Endodermal cell (in vitro differentiated cells): ENCODE data around the gene ADK. TPM values are rescaled to one million over a fixed set of nuclear protein-coding genes. Genes with fewer than 3 reads are reported as not detected.

Experiments
- DNase-seq: peaks from one replicate; pipeline ENCODE4 v3.0.0-alpha.2; 2017
- H3K27ac ChIP-seq: 2 replicates; pipeline ENCODE4 v1.5.1; 2013; ENCODE audit warnings: mild to moderate bottlenecking, low read depth, low read length, moderate library complexity
- H3K27me3 ChIP-seq: 2 replicates; pipeline ENCODE4 v1.6.1; 2013; ENCODE audit warnings: mild to moderate bottlenecking, low read length, moderate library complexity; ENCODE audit not compliant: insufficient read depth, control insufficient read depth, poor library complexity, severe bottlenecking
- H3K36me3 ChIP-seq: 2 replicates; pipeline ENCODE4 v1.7.0; 2013; ENCODE audit warnings: mild to moderate bottlenecking, low read length, moderate library complexity; ENCODE audit not compliant: control insufficient read depth, insufficient read depth
- H3K4me1 ChIP-seq: one replicate; pipeline ENCODE4 v1.7.0; 2013; ENCODE audit warnings: low read length; ENCODE audit not compliant: control insufficient read depth, insufficient read depth
- H3K4me3 ChIP-seq: 2 replicates; pipeline ENCODE4 v1.5.1; 2013; ENCODE audit warnings: mild to moderate bottlenecking, low read length, moderate library complexity
- H3K9ac ChIP-seq: 2 replicates; pipeline ENCODE4 v1.6.1; 2013; ENCODE audit warnings: mild to moderate bottlenecking, low read length, moderate library complexity; ENCODE audit not compliant: poor library complexity, severe bottlenecking; ENCODE audit errors: extremely low read depth
- H3K9me3 ChIP-seq: 2 replicates; pipeline ENCODE4 v1.6.1; 2013; ENCODE audit warnings: mild to moderate bottlenecking, low read length, moderate library complexity; ENCODE audit not compliant: control insufficient read depth
- H3K27ac Mint-ChIP-seq: 2 replicates; pipeline ENCODE4 v1.8.0; 2020; ENCODE audit warnings: mixed read lengths
- H3K27me3 Mint-ChIP-seq: 2 replicates; pipeline ENCODE4 v1.8.0; 2021; ENCODE audit warnings: mild to moderate bottlenecking, mixed read lengths; ENCODE audit not compliant: insufficient read depth
- H3K36me3 Mint-ChIP-seq: 2 replicates; pipeline ENCODE4 v1.8.0; 2020; ENCODE audit warnings: low read depth, mixed read lengths
- H3K4me1 Mint-ChIP-seq: 2 replicates; pipeline ENCODE4 v1.8.0; 2020; ENCODE audit warnings: mixed read lengths
- H3K4me3 Mint-ChIP-seq: 2 replicates; pipeline ENCODE4 v1.8.0; 2020; ENCODE audit warnings: mild to moderate bottlenecking, moderate library complexity, mixed read lengths
- H3K9me3 Mint-ChIP-seq: 2 replicates; pipeline ENCODE4 v1.8.0; 2020; ENCODE audit warnings: mild to moderate bottlenecking, mixed read lengths
- WGBS, 2 experiments: methylation state at CpG; one replicate each; pipeline versions ENCODE4 v1.1.5 to v1.1.7; 2013; ENCODE audit warnings: missing lambda C conversion rate in 2 of 2, mixed read lengths in 1 of 2; ENCODE audit not compliant: insufficient coverage in 1 of 2, insufficient read length in 1 of 2; 5-methylcytosine and 5-hydroxymethylcytosine counted together
- total RNA-seq, 2 donors: library from RNA; stranded (reverse); fragmentation: NEBNext Ultra II Directional in 1 of 2; extraction: Animal tissue kit (Norgen Biotek cat#: 25700) in 1 of 2; gene quantifications; 2 replicates in 1 of 2; 3 replicates in 1 of 2; pipeline ENCODE4 v1.2.1, GENCODE V29; 2021
- TF ChIP-seq, protein P1 (sequence below): fragments of 200-600 bp; sonication (generic); conservative IDR thresholded peaks from 2 replicates; pipeline ENCODE4 v1.5.0; 2021; ENCODE audit warnings: antibody characterized with exemption, mild to moderate bottlenecking

The ADK gene
- total RNA-seq, 2 donors from 2014 or later = 23.6 to 36.7 TPM

DNA sequence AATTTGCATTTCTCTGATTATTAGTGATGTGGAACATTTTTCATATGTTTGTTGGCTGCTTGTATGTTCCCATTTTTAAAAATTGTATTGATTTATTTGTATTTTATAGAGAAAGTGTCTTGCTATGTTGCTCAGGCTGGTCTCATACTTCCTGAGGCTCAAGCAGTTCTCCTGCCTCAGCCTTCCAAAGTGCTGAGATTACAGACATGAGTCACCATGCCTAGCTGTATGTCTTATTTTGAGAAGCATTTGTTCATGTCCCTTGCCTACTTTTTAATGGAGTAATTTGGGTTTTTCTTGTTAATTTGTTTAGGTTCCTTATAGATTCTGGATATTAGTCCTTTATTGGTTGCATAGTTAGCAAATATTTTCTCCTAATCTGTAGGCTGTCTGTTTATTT lies 461.2 kb downstream of the ADK start:
- Mint-ChIP-seq H3K4me1 (peaks cover 4% of the 10 kb centered on the region), H3K36me3 (peaks cover 5% of the 10 kb centered on the region), H3K4me3 (no peak overlapping the region), H3K27ac (no peak overlapping the region), H3K27me3 (no peaks in the 10 kb centered on the region), H3K9me3 (no peaks in the 10 kb centered on the region)
- Histone ChIP-seq H3K9ac (no peak overlapping the region), H3K9me3 (no peaks in the 10 kb centered on the region), H3K4me1 (no peaks in the 10 kb centered on the region), H3K4me3 (no peak overlapping the region), H3K27ac (no peak overlapping the region), H3K27me3 (no peaks in the 10 kb centered on the region), H3K36me3 (no peaks in the 10 kb centered on the region)
- no peak for DNase-seq
- TF ChIP-seq, protein P1, sequence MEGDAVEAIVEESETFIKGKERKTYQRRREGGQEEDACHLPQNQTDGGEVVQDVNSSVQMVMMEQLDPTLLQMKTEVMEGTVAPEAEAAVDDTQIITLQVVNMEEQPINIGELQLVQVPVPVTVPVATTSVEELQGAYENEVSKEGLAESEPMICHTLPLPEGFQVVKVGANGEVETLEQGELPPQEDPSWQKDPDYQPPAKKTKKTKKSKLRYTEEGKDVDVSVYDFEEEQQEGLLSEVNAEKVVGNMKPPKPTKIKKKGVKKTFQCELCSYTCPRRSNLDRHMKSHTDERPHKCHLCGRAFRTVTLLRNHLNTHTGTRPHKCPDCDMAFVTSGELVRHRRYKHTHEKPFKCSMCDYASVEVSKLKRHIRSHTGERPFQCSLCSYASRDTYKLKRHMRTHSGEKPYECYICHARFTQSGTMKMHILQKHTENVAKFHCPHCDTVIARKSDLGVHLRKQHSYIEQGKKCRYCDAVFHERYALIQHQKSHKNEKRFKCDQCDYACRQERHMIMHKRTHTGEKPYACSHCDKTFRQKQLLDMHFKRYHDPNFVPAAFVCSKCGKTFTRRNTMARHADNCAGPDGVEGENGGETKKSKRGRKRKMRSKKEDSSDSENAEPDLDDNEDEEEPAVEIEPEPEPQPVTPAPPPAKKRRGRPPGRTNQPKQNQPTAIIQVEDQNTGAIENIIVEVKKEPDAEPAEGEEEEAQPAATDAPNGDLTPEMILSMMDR = no peak

DNA sequence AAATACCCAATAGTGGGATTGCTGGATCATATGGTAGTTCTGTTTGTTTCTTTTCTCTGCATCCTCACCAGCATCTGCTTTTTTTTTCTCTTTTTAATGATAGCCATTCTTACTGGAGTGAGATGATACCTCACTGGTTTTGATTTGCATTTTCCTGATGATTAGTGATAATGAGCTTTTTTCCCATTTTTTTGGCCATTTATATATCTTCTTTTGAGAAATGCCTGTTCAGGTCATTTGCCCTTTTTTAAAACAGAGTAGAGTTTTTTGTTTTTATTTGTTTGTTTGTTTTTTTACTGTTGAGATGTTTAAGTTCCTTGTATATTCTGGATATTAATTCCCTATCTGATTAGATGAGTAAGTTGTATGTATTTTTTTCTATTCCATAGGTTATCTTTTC lies 469.6 kb downstream of the ADK start:
- no peaks in the 10 kb centered on the region for H3K36me3 ChIP-seq
- Mint-ChIP-seq H3K27ac (no peak overlapping the region), H3K36me3 (peaks cover 16% of the 10 kb centered on the region), H3K9me3 (peaks cover 14% of the 10 kb centered on the region), H3K4me3 (no peak overlapping the region), H3K27me3 (no peaks in the 10 kb centered on the region), H3K4me1 (peaks cover 3% of the 10 kb centered on the region)
- no peak overlapping the region for H3K9ac ChIP-seq
- H3K27me3 ChIP-seq = no peaks in the 10 kb centered on the region
- H3K4me3 ChIP-seq = no peak overlapping the region
- no peak overlapping the region for H3K27ac ChIP-seq
- DNase-seq = no peak
- TF ChIP-seq, protein P1 = no peak
- H3K4me1 ChIP-seq = no peaks in the 10 kb centered on the region
- peaks cover 15% of the 10 kb centered on the region for H3K9me3 ChIP-seq

DNA sequence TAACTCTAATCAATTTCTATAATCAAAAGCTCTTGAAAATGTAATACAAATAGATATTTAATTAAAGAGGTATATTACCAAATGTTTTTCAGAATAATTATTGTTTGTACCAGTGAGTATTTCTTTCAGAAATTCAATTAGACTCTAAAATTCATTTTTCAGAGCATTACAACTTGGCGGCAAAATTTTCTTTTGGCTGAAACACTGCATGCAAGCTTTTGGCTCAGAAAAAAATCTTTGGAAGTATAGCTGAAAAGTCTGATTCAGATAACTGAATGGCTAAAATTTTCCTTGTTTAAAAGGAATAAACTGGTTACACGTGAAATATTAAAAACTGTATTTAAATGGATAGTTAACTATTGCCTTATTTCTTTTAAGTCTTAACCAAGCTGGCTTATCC lies 472.8 kb downstream of the ADK start:
- Mint-ChIP-seq H3K4me3 (no peak overlapping the region), H3K27ac (no peak overlapping the region), H3K27me3 (no peaks in the 10 kb centered on the region), H3K4me1 (peaks cover 3% of the 10 kb centered on the region), H3K36me3 (peaks cover 16% of the 10 kb centered on the region), H3K9me3 (peaks cover 14% of the 10 kb centered on the region)
- Histone ChIP-seq H3K9ac (no peak overlapping the region), H3K27me3 (no peaks in the 10 kb centered on the region), H3K27ac (no peak overlapping the region), H3K4me1 (no peaks in the 10 kb centered on the region), H3K9me3 (peaks cover 15% of the 10 kb centered on the region), H3K36me3 (no peaks in the 10 kb centered on the region), H3K4me3 (no peak overlapping the region)
- DNase-seq = no peak
- TF ChIP-seq, protein P1 = no peak
- WGBS, 2 experiments = 89 to 100% methylated on average over 1 to 2 of the region's 2 CpGs
